ENCODE data around the gene CD8B. TPM values are rescaled to one million over a fixed set of nuclear protein-coding genes. Genes with fewer than 3 reads are reported as not detected.

The CD8B gene
- total and polyA plus RNA-seq, 2 donors (not counting 3 experiments of a cell fraction or from before 2014, with no cell fraction given) = not detected

DNA sequence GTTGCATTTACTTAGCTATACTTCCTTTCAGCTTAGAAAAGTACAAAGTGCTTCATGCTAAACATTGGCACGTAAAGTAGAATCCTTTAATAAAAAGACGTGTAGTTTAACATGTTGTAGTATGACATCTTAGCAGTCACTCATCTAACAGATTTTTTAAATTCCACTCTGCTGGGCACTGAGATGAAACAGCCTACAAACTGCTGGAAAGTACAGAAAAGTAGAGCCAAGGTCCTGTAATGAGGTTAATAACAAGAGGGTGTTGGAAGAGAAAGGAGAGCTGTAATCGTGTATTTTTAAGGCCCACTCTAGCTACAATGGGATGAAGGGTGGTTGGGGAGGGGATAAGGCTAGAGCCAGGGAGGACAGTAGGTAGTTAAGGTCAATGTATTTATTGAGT is 81.7 kb downstream of the CD8B start:
- Histone ChIP-seq H4K20me1 (replicated peaks; ENCODE audit: control insufficient read depth, extremely low read depth, insufficient read depth, low read length) (no peaks in the 10 kb centered on the region), H3K9me3 (replicated peaks; ENCODE audit: control insufficient read depth, insufficient read depth, low read length) (no peaks in the 10 kb centered on the region), H3K4me3 (replicated peaks in 1 of 3; ENCODE audit: insufficient read depth in 1 of 3, low read depth in 1 of 3, low read length in 3 of 3) (no peak overlapping the region), H3K9me1 (replicated peaks; ENCODE audit: control insufficient read depth, extremely low read depth, insufficient read depth, low read length) (no peaks in the 10 kb centered on the region), H3K27me3 (ENCODE audit: control insufficient read depth in 2 of 2, insufficient read depth in 2 of 2, low read length in 2 of 2) (peaks cover 5 to 6% of the 10 kb centered on the region in 2 experiments), H3K27ac (ENCODE audit: insufficient read depth, low read depth, low read length) (no peak overlapping the region), H3K4me1 (ENCODE audit: control insufficient read depth, extremely low read depth, insufficient read depth, low read length) (no peaks in the 10 kb centered on the region), H3K36me3 (ENCODE audit: control insufficient read depth in 2 of 2, extremely low read depth in 1 of 2, insufficient read depth in 2 of 2, low read length in 2 of 2) (peaks cover 0 to 2% of the 10 kb centered on the region in 2 experiments), H3K79me2 (ENCODE audit: control insufficient read depth, insufficient read depth, low read length) (no peaks in the 10 kb centered on the region), H2AFZ (ENCODE audit: low read depth, low read length) (no peak overlapping the region), H3K4me2 (ENCODE audit: insufficient read depth, low read length) (no peak overlapping the region), H3K9ac (replicated peaks; ENCODE audit: extremely low read depth, insufficient read depth, low read length) (no peak overlapping the region)
- intact Hi-C loops (cut with micrococcal nuclease) = no loop called here
- ChIA-PET POLR2A (no interaction called here), CTCF (interaction anchor here (0.9 to 1.3 kb wide), 2 partner anchors 8 to 25 kb away, joined by 3 read pairs; no protein-coding TSS in a partner anchor)
- dilution Hi-C loops (cut with MboI; ENCODE audit: extremely low pct_ligation_motif_present, low sequenced_read_pairs) = no loop called here
- TF ChIP-seq MYC (IDR thresholded peaks at IDR 0.05; ENCODE audit: low read depth, low read length) (no peak), MAX (IDR thresholded peaks at IDR 0.05; ENCODE audit: insufficient read depth, insufficient read length) (no peak), CTCF (IDR thresholded peaks at IDR 0.05; ENCODE audit: extremely low read depth in 1 of 2, insufficient read depth in 1 of 2, low read depth in 1 of 2, low read length in 2 of 2) (no peak), EZH2 (IDR thresholded peaks at IDR 0.05; ENCODE audit: borderline replicate concordance, low read depth, low read length, severe bottlenecking) (no peak), POLR2A (IDR thresholded peaks at IDR 0.05; ENCODE audit: low read depth, low read length) (no peak), JUN (IDR thresholded peaks at IDR 0.05; ENCODE audit: borderline replicate concordance, insufficient read depth, insufficient read length, low read depth) (no peak), POLR2AphosphoS5 (IDR thresholded peaks at IDR 0.05; ENCODE audit: insufficient read depth, low read depth, low read length) (no peak)
- DNase-seq (ENCODE audit: low read depth, low spot score) = no peak
- no TSS peak for BruUV-seq (replicated peaks)
- FAIRE-seq = no peak
